GM10266 (cell line): ENCODE data around the gene TRANK1.

Experiments used
- DNase-seq: peaks from one replicate; pipeline ENCODE4 v3.0.0; 2012; ENCODE audit errors: extremely low spot score
- CTCF ChIP-seq: IDR thresholded peaks from 2 replicates; pipeline ENCODE4 v1.5.1; 2012; ENCODE audit warnings: mild to moderate bottlenecking, low read depth; ENCODE audit not compliant: control insufficient read depth, insufficient read depth; ENCODE audit errors: missing control alignments

The TRANK1 gene

GRCh38 chr3:36871379-36872126 is 73.3 kb downstream of the TRANK1 start:
- no peak for DNase-seq
- no peak for TF ChIP-seq CTCF

DNA sequence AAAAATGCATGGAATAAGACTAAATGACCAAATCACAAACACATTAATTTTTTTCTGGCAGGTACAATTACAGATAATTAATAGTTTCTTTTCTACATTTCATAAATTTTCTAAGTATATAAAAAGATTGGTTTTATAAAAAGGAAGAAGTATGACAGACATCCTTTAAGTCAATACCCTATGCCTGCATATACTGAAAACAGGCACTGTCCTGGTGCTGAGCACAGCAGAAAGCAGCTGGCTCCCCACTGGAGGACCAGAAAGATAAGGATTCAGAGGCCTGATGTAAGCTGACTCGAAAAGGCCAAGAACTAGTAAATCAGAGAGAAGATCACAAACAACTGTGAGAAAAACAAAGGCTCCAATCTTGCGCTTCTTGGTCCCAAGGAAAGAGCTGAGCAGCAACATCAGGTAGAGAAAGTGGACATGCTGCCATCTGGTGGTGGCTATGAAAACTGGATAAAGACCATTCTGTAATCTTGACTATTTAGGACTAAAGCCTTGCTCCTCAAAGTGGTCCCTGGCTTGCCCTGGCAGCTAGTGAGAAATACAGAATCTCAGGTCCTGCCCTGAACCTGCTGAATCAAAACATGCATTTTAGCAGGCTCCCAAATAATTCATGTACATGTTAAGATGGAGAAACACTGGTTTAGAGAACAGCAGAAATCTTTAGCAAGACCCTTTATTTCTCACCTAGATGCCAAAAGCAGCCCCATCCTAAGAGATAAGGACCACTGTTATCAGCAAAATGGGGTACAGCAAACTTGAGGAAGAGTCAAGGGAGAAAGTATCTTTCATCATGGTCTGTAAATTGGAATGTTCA is 76.0 kb downstream of the TRANK1 start:
- TF ChIP-seq CTCF, result peak; percentile 86
- peak; percentile 56 for DNase-seq

GRCh38 chr3:36867810-36868209 is 77.0 kb downstream of the TRANK1 start:
- no peak for TF ChIP-seq CTCF
- no peak for DNase-seq

DNA sequence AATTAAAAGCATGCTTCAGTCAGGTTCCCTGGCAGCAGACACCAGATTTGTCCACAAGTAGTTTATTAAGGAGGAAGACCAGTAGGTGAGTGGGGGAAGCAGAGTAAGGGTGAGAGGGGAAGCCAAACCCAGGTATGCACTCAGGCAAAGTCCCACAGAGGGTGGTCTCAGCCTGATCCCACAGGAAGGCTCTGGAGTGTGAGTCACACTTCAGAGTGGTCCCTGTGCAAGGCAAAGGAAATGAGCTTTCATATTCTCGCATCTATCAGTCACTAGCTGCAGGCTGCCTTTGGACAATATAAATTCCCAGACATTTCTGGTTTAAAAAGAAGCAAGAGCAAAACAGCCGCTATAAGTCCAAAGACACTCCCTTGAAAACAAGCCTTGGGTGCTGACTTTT is 78.5 kb downstream of the TRANK1 start:
- DNase-seq, result no peak
- TF ChIP-seq CTCF, result no peak

DNA sequence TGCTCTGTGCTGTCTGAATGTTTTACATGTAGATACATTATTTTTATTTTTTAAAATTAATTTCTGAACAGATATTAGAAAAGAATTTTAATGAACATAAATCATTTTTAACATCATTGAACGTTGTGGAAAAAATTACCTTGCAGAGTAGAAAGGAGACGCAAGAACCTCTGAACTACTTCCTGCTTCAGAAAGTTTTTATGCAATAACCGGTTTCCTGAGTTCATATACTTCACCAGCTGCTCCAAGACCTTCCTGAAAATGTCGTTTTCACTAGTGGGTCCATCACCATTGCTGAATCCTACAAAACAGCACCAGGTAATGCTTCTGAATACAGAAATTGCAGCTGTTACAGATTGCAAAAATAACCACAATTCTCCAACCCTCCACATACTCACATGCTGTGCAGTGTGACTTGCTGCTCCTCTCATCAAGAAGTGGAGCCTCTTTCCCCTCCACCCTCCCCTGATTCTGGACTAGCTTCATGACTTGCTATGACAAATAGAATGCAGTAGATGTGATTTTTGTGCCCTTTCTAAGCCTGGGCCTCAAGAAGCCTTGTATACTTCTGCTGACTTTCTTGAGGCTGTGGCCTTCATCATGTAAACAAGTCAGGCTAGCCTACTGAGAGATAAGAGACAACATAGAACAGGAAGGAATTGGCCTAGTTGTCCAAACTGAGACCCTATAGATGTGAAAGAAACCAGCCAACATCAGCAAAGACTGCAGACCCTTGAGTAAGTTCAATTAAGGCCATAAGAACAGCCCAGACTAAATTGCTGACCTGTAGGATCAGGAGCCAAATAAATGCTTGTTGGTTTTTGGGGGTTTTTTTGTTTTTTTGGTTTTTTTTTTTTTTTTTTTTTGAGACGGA is 80.4 kb downstream of the TRANK1 start:
- no peak for DNase-seq

More for the DNA sequence above, 80.4 kb downstream of the TRANK1 start:
- no peak for TF ChIP-seq CTCF
